Ovary (tissue), 3 donors: ENCODE data around the gene OR4D9.
"Not testable (repeated sequence)": the region's sequence is repeated elsewhere in the genome, so short reads cannot be mapped to it uniquely, and the experiment has no call there.

Source experiments
- CTCF ChIP-seq, 3 donors: fragments of 450-650 bp in 2 of 3; fragments of 200-600 bp in 1 of 3; IDR thresholded peaks; one replicate each; pipeline versions ENCODE4 v1.5.1 to v1.8.0; 2016 to 2022; ENCODE audit warnings: antibody characterized with exemption in 3 of 3, mild to moderate bottlenecking in 1 of 3
- EP300 ChIP-seq: sonication (generic); formaldehyde crosslinking; IDR thresholded peaks from one replicate; pipeline ENCODE4 v1.6.1; 2017; ENCODE audit warnings: antibody characterized with exemption
- POLR2A ChIP-seq: fragments of 450-650 bp; IDR thresholded peaks from one replicate; pipeline ENCODE4 v1.6.1; 2017; ENCODE audit warnings: antibody characterized with exemption, mild to moderate bottlenecking, moderate library complexity
- donor health status: DM: no; HTN: no; CAD: no.

GRCh38 chr11:59520139-59520538 lies 8.8 kb downstream of the OR4D9 start:
- TF ChIP-seq CTCF (IDR thresholded peaks at IDR 0.05); POLR2A; EP300: not testable (repeated sequence)
